Amniotic stem cell (primary cell): ENCODE data around the gene XKR3.
"Not testable (repeated sequence)": the region's sequence is repeated elsewhere in the genome, so short reads cannot be mapped to it uniquely, and the experiment has no call there.

ENCODE experiments used
- DNase-seq: peaks from one replicate; lab custom pipeline; 2025; lab: John Stamatoyannopoulos, UW

Gene XKR3

DNA sequence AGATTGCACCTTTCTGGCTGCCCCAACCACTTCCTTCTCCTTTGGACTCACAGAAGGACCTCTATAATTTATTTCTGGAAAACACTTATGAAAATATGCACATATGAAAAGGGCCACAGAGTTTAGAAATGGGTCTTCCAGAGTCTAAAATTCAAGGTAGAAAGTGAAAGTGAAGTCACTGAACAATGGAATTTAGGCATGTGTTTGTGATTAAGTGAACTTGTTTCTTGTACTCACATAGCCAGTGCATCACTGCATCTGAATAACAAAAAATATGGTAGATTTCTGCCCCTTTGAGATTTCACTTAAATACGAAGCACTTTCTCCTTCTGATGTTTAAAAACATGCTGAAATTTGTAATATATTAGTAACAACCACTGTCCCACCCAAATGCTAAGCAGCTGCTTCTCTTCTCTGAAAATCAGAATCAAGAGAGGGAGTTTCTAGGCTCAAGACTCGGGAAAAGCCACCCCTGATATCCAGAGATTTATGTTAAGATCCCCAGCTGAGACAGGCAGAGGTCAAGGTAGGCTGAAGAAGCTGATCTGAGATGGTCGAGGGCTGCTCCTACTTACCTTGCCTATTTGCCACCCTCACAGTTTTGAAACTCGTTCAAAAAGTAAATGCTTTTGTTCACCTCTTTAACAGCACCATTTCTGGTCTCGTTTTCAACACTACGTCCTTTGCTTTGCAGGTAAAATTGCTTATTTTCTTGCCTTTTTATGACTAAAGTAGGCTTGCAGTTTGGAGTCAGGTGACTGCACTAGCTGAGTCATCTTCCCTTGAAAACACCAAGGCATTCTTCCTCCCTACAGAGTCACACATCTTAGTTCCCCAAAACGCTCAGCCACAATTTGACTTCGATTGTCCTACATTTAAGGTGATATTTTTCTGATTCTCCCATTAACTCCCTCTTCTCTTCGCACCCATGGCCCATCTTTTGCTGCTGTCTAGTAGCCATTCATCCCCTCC, at the start of gene XKR3:
TSS of gene XKR3 (minus strand) at position 696 of the 972 bp plus-strand sequence. CDS start 17,338 bp downstream, outside the sequence.
- DNase-seq: no peak

DNA sequence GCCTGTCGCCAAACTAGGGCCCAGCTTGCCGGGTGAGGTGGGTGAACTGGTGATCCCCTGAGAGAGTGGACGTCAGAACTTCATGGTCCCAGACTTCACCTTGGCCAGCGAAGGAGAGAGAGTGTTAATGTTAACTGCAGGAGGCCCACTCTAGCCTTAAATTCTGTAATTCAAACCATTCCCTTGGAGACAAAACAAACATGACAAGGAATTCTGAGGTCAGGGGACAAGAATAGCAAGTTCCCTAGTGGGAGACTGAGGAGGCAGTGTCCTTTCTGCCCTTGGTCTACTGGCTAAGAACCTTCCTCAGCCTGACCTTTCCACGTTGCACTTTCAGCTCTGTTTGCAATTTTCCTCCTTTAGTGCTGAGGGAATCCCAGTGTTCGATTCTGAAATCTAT, 44.4 kb upstream of the XKR3 start:
- DNase-seq: not testable (repeated sequence)

DNA sequence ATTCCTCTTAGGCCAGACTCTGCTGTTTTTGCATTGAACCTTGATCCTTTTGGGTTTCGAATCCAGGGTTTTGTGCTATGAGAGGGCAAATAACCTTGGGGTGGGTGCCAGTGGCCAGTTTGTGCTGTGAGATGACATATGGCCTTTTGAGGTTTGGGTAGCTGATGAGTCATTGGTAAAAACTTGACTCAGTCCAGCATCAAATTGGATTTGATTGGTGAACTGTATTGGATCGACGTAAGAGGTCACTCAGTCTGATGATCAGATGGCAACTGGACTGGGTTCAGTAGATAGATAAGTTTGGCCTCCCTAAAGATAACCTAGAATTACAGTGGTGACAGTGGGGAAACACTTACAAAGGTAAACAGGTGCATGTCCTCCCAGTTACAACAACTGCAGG, 41.0 kb upstream of the XKR3 start:
- no peak for DNase-seq

DNA sequence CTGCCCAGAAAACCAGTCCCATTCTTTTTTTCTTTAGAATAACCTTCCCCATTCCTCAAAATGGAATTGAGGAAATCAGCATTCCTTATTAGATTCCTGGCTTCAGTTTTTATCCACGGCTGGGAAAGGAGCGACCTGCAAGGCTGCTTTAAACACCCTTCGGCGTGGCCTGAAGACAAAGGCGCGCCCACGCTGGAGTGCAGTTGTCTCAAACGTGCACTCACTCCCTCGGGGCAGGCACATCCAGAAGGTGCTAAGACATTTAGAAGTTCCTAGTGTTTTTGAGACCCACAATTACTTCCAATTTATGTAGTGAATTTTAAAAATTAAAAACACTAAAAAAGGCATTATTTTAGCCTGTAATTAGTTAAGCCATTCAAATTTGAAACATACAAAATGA, 31.6 kb upstream of the XKR3 start:
- DNase-seq: not testable (repeated sequence)

DNA sequence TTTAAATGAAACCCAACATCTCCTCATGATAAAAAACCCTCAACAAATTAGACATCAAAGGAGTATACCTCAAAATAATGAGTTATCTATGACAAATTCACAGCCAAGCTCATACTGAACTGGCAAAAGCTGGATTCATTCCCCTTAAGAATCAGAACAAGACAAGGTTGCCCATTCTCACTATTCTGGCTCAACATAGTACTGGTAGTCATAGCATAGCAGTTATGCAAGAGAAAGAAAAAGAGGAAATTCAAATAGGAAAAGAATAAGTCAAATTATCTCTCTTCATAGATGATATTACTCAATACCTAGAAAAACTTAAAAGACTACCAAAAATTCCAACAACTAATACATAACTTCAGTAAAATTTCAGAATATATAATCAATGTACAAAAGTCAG, 29.4 kb upstream of the XKR3 start:
- DNase-seq: no peak

DNA sequence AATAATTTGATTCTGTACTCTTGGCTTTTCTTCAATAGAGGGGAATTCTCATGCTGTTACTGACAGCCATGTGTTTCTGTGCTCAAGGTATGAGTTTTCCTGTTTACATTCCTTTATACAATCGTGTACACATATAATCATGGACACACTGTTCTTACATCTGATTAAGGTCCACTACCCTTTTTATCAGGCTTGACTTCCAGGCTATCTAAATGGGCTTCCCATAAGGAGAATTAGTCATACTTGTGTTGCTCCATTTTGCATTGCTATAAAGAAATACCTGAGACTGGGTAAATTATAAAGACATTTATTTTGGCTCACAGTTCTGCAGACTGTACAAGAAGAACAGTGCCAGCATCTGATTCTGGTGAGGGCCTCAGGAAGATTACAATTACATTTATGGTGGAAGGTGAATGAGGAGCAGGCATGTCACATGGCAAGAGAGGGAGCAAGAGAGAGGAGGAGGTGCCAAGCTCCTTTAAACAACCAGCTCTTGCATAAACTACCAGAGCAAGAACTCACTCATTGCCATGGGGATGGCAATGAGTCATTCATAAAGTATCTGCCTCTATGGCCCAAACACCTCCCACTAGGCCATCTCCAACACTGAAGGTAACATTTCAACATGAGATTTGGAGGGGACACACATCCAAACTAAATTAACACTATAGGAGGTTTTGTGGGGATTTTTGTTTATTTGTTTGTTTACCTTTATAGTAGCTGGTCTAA, 26.2 kb upstream of the XKR3 start:
- DNase-seq: not testable (repeated sequence)

DNA sequence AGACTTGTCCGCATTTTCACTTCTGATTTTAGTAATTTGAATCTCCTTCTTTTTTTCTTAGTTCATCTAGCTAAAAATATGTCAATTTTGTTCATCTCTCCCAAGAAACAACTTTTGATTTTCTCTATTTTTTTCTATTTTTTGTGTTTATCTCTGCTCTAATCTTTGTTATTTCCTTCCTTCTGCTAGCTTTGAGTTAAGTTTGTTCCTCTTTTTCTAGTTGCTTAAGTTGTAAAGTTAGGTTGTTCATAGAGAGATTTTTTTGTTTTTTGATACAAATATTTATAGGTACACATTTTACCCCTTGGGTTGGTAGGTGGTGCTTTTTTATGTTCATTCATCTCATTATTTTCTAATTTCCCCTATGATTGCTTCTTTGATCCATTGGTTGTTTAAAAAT, 22.1 kb upstream of the XKR3 start:
- no peak for DNase-seq

DNA sequence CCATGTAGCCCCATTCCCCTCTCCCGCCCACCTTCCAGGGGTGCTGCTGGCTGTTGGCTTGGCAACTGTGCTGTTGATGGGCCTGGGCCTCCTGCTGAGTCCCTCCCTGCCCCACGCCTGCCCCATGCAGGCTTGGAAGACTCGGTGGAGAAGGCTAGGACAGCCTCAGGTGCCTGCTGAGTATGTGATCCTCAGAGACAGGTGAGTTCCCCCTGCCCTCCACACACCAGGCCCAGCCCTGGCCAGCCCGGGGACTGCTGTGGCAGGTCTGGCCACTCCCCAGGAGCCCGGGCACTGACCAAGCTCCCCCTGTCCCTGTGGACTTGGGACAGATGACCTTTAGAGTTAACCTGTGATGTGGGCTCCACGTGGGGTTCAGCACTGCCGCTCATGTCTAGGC, 20.7 kb upstream of the XKR3 start:
- no peak for DNase-seq

DNA sequence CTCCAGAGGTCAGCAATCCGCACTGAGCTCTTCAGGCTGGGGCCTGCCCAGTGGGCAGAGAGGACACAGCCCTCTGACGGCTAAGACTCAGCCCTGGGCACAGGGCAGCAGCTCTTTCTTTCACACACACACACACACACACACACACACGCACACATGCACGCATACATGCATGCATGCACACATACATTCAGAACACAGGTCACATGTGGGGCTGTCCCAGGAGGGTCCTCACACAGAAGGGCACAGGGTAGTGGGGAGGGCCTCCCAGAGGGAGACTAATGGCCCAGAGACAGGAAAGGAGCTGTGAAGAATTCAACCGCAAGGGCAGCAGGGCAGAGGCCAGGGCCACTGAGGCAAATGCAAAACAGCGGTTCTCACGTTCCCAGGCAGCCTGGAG, 20.3 kb upstream of the XKR3 start:
- DNase-seq: no peak

DNA sequence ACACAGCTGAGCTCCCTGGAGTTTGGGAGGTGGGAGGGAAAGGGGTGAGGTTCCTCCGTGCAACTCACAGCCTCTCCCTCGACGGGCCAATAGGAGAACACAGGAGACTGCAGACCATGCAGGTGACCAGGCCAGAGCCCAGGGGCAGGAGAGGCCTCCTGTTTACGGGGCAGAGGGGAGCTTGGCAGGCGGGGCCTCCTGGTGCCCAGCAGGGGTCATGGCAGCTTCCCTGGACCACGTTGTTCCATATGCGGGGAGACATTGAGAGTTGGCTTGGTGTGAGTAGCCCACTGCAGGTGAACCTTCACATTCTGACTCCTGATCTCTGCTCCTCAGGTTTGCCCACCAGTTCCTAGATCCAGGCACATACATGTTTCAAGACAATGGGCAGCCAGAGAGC, 19.3 kb upstream of the XKR3 start:
- no peak for DNase-seq

DNA sequence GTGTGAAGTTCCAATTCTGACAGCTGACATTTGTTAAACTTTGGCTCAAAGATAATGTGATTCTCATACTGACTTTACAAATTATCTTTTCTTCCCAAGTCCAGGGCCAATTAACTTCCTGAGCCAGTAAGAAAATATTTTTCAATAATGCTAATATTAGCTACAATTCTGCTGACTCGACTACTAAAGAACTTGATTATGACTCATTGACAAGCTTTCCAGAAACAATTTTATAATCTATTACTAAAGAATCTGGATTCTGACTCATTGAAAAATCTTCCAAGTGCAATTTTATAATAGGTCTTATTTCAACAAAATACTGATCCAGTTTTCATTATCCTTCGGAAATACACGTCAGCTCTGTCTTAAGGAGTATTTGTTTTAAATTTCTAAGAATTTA, 12.9 kb upstream of the XKR3 start:
- DNase-seq: no peak

DNA sequence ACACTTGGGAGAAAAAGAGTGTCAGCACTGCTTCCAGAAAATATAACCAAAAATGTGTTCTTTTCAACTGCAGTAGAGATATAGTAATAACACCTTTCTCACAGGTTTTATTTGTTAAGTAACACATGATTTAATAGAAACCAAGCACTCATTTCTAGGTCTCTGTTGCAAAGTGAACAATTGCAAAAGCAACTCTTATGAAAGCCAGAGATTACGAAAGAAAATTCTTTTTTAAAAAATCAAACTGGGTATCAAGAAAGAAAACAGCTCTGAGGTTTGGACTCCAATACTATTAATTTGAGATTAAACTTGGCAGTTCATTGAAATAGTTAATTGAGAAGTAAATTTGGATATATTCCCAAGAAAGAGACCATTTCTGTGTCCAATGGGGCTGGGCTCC, 9.8 kb upstream of the XKR3 start:
- DNase-seq: no peak

DNA sequence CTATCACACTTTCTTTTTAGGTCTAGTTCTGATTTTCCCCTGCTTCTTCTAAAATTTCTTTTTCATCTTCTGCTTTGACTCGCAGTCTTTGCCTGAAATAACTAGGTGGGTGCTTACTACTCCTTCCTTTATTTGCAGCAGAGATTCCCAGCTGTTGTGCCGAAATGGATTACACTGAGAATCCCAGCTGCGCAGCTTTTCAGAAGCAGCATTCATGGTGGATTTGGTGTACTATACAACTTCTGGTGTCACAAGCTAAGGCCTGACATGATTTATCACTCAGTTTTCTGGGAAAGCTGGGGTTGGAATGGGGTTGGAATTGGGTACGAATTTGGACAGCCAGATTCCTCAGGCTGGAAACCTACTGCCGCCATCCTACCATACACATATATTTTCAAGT, 6.0 kb upstream of the XKR3 start:
- DNase-seq: no peak

DNA sequence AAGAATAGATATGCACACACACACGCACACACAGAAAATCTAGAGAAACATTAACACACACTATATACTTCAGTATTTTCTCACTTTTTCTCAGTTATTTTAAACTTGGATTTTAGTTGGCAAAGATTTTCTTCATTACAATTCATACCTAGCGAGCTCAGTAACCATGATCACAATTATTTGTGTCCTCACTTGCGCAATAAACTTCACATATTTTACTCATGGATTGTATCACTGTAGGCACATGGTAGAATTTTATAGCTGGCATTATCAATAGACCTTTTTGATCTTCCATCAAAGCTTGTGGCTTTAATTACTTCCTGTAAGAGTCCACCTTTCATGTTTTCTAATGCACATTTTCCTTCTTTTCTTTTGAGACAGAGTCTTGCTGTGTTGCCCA, 4.8 kb upstream of the XKR3 start:
- DNase-seq: no peak

DNA sequence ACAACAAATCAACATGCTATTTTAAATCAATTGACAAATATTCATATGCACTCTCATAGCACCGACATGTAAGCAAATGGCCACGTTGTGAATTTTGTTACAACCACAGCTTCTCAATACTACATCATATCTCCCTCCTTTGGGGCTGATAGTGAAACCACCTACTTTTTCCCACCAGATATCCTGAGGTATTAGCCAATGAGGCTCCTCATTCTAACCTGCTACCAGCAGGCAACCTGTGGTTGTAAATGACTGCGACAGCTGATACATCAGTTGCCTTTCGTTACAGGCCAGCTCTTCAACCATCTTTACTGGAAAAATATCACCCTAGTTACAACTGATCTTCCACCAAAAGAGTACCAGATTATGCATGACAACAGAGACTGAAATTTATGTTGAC, 3.7 kb upstream of the XKR3 start:
- DNase-seq: no peak

DNA sequence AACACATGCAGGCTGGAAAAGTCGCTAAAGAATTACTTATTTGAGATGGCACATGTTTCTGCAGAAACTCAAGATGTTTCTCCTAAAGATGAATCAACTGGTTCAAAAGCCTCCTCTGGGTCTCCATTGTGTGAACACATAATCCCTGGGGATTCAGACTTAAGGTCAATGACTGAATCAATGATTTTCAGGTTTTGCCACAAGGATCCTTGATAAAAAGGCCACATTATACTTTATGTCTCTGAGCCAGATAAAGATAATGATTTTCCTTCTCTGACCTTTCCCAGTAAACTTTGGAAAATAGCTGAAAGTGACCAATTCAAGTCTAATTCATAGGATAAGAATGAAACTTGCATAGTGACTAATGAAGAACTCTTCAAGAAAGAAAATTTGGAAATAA, 2.3 kb upstream of the XKR3 start:
- no peak for DNase-seq

DNA sequence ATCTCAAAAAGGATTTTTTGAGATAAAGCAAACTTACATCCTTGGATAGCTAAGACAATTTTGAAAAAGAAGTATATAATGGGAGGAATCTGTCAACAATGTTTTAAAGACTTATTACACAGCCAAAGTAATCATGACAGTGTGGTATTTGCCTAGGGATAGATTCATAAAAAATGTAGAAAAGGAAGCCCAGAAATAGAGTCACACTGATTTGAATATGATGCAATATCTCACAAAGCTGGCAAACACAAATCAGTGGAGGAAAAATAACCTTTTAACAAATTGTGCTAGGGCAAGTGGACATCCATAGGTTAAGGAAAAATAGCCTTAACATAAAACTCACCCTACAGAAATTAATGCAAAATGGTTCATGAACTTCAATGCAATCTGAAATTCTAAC, 6.0 kb downstream of the XKR3 start:
- DNase-seq: no peak

DNA sequence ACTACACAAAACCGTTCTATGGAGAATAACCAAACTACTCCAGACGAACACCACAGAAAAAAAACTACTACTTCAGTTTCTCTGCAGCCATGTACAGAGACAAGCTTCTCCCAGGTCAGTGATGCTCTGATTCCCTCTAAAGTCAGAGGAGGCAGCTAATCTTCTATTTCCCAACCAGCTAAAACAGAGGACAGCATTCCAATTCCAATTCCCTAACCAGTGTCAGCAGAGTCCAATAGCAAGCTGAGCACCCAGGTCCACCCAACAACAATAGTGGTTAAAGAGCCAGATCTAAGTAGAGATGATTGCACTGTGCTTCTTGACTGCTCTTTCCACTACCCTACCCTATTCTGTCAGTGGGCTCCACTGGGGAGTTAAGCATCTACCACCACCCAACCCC, 6.7 kb downstream of the XKR3 start:
- no peak for DNase-seq

DNA sequence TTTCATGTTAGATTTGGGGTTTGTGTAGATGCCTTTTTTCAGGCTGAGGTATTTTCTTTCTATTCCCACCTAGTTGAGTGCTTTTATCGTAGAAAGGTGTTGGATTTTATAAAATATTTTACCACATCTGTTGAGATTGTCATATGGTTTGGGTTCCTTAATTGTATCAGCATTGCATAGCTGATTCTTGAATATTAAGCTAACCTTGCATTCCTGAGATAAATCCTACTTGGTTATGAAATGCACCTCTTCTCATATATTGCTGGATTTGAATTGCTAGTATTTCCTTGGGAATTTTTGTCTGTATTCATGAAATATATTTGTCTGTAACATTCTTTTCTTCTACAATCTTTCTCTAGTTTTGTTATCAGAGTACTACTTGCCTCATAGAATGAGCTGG, 10.1 kb downstream of the XKR3 start:
- DNase-seq: no peak

DNA sequence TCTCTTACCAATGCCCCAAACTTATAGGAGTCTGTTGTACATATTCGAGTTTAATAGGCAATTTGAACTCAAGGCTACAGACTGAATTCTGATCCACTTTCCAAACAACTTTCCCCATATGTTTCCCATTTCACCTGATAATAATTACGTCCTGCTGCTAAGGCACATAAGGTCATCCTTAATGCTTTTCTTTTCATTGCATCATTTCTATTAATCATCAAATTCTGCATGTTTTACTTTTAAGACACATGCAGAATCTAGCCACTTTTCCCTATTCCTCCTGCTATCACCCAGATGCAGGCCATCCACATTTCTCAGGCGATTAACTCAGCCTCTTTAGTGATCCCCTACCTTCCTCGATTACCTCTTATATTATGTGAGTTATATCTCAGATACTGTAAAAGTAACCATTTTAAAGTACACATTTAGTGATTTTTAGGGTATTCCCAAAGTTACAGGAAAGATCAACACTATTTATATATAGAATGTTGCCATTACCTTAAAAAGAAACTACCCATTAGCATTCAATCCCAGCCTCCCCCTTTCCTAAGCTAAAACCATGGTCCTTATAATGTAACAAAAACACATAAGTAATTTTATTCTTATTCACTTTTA, 14.9 kb downstream of the XKR3 start:
- no peak for DNase-seq

DNA sequence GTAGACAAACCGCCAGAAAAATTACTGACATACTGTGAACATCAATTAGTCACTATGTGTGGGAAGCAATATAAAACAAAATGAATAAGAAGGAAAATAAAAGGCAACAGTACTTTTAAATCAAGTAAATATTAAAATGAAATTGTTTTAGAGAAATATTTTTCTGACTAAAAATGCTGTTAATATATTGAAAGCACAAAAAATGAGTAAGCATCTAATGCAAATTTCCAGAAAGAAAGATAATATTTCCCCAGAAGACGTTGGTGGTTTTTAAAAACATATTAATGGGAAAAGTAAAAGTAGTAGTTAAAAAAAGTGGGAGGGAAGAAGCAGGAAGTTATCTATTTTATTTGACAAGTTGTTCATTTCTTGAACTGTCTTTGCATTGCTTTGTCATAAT, 16.5 kb downstream of the XKR3 start:
- no peak for DNase-seq

DNA sequence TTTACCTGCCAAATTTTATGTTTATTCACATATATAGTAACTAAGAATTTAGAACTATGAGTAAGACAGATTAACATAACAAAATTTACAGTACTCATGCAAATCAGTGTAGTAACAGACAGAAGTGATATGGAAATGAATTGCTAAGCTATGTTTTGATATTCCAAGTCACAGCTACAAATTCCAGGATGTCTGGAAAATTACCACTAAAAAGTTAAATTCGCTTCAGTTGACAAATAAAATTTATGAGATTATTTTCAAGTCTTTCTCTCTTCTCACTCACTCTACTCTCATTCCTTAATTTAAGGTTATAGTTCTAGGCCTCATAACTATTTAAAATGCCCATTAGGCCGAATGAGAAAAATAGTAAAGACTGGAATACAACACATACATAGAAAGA, 18.1 kb downstream of the XKR3 start:
- no peak for DNase-seq

DNA sequence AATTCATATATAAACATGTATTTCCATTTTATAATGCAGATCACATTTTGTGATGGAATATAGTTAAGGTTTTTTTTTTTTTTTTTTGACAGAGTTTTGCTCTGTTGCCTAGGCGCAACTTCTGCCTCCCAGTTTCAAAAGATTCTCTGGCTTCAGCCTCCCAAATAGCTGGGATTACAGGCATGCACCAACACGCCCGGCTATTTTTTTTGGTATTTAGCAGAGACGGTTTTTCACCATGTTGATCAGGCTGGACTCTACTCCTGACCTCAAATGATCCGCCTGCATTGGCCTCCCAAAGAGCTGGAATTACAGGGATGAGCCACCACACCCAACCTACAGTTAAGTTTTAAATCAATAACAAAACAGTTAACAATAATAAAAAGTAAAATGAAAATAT, 18.8 kb downstream of the XKR3 start:
- no peak for DNase-seq
